ENCODE data around the gene RELCH.

Gene RELCH

DNA sequence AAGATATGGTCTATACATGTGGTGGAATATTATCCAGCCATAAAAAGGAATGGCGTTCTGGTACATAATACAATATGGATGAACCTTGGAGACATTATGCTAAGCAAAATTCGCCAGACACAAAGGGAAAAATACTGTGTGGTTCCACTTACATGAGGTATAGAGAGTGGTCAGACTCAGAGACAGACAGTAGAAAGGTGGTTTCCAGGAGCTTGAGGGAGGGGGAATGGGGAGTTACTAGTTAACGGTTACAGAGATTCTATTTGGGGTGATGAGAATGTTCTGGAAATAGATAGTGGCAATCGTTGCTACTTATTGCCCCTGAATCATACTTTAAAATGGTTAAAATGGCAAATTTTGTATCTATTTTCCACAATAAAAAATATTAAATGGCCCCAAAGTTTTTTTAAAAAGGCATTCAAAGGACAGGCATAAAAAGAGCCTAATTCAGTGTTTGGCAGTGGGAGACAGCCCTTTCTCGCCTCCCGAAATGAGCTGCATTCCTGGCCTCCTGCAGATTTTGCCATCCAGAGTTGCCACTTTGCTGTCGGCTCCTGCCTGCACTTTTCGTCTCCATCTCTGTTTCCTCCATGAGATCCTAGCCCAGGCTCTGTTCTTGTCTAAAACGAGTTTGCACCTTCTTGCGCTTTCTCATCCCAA lies 151.5 kb downstream of the RELCH start:
- no peak for DNase-seq (ENCODE audit: low read depth)

DNA sequence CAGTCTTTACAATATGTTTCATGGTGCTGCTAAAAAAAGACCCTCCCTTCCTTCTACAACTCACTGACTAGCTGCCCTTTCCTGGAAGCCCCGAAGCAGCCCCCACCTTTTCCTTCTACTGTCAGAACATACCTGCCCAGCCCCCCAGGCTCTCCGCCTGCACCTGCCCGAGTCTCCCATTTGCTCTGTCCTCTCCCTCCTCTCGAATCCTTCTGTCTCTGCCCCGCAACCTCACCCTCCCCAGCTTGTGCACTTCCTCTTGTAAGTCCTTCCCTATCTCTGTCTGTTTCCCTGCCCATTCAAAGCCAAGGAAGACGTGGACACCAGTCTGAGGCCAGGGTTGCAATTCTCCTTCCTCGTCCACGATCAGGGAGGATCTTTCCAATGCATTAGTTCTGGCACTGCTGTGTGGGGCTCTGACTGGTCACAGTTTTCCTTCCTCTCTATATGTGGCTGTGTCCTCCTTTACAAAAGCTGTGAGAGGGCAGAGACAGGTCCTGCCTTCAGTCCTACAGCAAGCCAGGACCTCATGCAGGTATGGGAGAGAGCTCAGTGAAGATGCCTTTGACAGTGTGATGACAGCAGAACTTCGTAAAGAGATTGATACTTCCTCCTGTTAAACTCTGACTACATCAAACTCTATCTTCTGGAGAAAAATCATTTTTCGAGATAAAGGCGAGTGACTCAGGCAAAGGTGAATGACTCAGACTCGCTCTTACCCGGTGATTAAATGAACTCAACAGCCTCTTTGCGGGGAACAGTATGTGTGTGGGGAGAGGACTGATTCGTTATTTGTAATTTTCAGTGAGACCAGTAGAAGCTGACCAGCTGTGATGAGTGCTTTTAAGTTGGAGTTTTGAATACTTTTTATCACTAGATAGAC lies 152.3 kb downstream of the RELCH start:
- peak; percentile 24 for DNase-seq (ENCODE audit: low read depth)

DNA sequence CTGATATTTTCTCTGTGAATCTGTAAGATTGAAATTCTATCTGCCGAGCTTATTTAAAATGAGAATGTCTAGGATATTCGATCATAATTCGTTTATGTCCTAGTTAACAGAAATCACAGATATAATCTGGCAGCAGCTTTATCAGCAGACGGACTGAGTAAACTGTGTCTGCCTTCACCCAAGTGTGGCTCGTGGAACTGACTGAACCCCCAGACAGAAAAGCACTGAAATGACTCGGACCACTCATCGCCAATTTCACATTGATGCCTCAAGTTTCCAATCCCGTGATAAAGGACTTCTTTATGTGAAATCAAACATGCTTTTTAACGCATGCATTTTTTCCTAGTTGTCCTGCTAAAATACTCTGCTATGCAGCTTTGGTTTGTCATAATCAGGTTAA lies 153.9 kb downstream of the RELCH start:
- no peak for DNase-seq (ENCODE audit: low read depth)

DNA sequence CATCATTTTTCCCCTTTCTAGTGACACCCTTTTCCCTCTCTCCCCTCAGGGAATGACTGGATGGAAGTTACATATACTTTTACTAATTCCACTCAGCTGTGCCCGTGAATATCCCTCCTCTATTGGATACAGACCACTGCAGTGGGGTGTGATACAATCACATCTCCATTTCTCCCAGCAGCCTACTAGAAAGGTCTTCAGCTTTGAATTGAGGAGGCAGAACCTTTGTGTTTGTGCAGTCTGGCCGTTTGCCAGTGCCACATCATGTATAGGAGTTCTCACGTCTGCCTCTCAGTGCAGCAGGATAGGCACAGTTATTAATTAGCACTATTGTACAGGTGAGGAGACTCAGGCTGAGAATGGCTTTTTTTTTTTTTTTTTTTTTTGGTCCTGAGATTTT lies 154.4 kb downstream of the RELCH start:
- no peak for DNase-seq (ENCODE audit: low read depth)

DNA sequence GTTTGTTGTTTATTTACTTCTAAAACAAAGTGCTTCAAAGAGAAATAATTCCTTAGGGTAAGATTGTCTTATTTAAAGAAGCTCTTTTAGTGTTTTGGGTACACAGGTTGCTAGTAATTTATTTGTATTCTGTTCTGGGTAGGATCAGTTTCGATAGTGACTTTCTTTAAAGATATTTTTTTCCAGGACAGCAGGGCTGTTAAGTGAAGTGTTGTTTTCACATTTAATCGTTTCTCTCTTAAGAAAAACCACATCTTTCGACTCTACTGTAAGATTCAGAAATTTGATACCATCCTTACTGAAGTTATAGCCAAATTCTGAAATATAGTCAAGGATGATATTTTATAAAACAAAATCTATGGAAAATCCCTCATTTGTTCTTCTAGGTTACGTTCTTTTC lies 155.8 kb downstream of the RELCH start:
- no peak for DNase-seq (ENCODE audit: low read depth)

DNA sequence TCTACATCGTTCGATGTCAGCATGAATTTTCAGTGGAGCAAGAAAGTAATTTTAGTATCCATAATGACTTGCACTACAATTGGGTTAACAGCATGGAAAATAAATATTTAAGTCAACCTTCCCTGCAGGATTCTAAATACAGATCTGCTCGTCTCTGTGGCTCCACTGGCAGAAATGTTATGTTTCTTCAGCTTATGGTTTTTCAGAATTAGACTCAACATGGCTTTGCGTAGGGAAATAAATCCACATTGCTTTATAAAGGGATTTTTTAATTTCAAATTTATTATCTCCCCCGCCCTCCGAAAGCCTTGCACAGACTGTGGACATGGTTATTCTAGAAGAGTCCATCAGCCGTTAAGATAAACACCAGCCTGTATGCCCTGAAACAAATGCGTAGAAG lies 156.3 kb downstream of the RELCH start:
- DNase-seq (ENCODE audit: low read depth): no peak

DNA sequence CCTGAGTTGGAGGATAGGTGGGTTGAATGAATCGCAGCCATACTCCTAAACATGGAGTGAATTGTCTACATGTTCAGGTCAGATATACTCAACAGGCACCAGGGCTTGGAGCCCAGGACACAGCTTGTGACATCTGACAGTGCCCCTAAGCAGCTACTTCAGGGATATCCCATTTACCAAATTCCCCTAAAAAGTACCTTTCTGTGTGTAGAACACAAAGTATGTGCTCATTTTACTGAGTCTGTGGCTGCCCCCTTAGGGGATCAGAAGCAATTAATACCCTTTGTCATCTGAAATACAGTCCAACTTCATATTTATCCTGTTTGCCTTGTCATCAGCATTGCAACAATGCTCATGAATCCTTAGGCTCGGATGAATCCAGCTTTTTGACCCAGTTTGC lies 158.9 kb downstream of the RELCH start:
- DNase-seq (ENCODE audit: low read depth): no peak

DNA sequence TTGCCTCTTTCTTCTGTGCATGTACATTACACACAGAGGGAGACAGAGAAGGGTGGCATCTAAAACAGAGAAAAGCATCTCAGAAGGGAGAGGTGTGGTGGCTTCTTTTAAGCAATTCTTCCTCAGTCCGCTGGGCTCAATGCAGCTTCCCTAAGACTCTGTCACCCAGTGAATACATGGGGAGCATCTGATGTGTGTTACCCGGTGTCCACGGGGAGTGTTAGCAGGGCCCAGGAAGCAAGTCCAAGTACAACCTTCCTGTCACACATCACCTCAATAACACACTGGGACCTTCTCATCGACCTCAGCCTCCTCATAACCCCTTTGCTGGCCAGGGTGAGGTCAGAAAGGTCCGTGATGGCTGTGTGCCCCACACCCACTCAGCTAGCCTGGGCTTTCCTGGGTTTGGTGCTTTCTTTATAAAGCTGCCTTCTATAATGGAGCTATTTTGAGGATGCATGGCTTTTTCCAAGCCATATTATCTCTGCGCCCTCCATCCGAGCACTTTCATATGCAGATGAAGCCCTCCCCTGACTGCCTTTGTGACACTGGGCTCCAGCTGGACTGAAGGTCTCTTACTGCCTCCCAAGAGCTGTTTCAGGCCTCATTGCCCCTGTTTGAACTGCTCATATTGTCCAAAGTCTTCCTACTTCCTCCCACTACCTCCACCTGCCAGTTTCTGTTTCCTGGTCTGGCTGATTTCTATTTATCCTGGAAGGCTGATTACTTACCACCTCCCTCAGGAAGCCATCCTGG lies 159.5 kb downstream of the RELCH start:
- no peak for DNase-seq (ENCODE audit: low read depth)

DNA sequence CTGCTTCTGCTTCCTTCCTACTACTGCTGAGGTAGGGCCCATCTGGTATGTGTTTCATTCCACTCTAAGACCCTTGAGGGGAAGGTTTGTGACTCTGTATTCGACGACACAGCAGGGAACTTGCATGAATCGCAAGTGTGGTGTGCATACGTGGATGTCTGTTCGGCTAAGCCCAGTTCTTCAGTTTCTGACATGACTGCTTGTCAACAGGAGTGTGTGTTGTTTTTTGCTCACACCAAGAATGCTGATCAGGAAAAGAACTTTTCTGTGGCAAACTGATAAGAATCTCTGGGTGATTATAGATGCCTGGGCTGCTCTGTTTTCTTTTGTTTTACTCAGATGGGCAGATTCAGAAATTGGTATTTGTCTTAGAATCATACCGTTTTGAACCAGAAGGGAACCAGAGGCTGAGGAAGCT lies 160.0 kb downstream of the RELCH start:
- DNase-seq (ENCODE audit: low read depth): no peak

DNA sequence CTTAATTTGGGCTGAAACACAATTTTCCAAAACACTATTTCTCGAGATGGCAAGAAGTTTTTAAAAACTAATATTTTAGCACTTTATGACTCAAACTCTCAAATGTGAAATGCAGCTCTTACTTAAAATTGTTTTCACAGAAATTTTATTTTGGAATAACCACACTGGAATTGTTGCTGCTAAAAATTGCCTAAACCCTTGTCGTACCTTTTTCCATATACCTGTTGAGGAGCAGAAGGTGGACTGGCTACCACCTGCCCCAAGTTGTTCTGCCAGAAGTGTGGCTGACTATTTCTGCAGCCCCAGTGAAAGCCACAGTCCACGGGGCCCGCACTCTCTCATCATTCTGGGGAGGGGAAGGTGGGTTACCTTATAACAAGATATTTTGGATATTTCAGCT lies 161.4 kb downstream of the RELCH start:
- DNase-seq (ENCODE audit: low read depth): no peak

DNA sequence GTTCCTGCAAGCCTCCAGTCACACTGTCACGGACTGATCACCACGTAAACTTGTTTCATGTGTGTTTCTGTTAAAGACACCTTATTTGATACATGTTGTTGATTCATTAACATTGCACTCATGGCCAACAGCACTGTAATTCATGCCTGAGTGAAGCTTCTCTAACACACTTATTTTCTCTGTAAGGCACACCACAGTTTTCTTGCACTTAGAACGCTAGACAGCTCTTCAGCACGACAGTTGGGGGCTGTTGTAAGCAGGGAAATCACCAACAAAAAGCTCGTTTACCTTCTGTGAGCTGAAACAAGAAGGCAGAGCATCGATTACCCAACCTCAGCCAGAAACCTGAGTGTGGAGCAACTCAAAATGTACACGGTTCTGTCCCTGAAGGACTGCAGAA lies 166.1 kb downstream of the RELCH start:
- DNase-seq (ENCODE audit: low read depth): no peak

DNA sequence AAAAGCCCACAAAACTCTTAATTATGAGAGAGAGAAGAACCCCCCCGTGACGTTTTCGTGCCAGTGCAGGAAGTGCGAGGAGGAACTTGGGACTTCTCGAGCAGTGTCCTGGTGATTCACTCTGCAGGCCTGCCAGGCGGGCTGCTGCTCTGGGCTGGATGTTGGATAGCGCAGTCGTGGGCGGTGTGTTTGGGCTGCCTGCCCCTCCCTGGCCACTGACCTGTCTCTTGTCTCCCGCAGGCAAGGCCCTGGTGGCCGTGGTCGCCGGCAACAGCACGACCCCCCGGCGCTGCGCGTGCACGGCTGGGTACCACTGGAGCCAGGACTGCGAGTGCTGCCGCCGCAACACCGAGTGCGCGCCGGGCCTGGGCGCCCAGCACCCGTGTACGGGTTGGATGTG lies 167.1 kb downstream of the RELCH start:
- DNase-seq (ENCODE audit: low read depth): no peak

DNA sequence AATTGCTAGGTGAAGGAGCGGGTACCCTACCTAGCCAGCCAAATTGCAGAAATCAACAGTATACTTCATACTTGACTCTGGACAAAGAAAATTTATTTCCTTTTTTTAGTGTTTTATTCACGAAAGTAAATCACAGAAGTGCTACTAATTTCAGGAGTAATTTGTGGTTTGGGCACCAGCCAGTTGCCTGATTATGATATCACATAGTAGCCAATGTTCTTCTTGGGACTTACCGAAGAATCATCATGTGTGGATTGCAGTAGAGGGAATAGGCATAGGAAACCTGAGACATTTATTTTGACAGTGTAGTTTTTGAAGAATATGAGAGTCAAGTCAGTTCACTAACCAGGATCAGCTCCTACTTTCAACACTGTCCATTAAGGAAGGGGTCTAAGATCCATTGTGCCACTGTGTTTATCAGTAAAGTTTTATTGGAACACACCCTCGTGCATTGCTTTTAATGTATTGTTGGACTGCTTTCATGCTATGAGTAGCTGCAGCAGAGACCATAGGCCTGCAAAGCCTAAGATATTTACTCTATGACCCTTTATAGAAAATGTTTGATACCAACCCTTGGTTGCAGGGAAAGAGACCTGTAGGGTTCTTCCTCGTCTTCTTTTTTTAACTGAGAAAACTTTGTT lies 170.1 kb downstream of the RELCH start:
- DNase-seq (ENCODE audit: low read depth): no peak
